NCI-H82 (cell line): ENCODE data around the gene RIC8A.

ENCODE experiments used
- DNase-seq: peaks from one replicate; lab custom pipeline; 2025; lab: John Stamatoyannopoulos, UW

The RIC8A gene

GRCh38 chr11:244376-244775, 36.9 kb downstream of the RIC8A start:
- DNase-seq: no peak

- no peak for DNase-seq
These were observed 41.6 kb downstream of the RIC8A start for GRCh38 chr11:249062-249461.

GRCh38 chr11:250274-250673, 42.8 kb downstream of the RIC8A start:
- no peak for DNase-seq

GRCh38 chr11:250740-251299, 43.3 kb downstream of the RIC8A start:
- DNase-seq: peak; percentile 40

DNA sequence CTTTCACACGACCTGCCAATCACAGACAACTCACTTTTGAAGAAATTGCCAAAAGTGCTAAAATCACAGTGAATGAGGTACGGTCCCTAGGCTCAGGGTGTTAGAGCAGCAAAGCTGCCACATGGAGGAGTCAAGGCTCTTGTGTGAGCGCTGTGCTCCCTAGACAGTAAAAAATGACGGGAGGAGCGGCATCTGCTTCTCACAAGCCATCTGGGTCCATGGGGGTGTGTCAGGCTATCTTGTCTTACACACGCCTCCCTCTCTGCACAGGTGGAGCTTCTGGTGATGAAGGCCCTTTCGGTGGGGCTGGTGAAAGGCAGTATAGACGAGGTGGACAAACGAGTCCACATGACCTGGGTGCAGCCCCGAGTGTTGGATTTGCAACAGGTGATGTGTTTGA, 44.0 kb downstream of the RIC8A start:
- DNase-seq: peak; percentile 33

GRCh38 chr11:252666-253065, 45.2 kb downstream of the RIC8A start:
- no peak for DNase-seq

DNA sequence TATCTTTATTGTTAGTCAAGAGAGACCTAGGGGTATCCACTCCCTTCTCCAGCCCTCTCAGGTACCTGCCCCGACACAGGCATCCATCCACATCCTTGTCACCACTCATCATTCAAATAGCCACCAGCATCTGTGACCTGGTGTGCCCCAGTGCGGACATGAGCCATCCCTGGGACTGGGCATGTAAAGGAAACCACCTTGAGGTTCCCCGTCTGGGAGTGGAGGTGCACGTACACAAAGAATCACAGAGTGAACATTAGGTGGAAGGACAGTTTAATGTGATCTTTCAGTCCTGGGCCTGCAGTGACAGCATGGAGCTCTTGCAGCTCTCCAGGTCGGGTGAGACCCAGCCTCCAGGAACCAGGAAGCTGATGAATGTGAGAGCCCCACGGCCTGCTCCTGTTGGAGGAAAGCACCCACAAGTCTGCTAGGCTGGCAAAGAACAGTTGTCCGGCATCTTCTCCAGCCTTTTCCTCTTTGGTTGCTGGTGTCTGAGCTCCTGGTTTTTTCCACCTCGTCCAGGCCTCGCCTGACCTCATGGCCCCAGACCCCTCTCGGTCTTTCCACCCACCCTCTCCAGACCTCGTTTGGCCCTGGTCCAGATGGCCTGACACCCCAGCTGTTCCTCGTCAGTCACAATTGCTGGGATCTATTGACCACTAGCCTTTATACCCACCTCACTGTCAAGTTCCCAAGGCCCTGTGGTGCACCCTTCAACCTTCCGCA, 45.8 kb downstream of the RIC8A start:
- no peak for DNase-seq

GRCh38 chr11:253886-254270, 46.4 kb downstream of the RIC8A start:
- DNase-seq: no peak

DNA sequence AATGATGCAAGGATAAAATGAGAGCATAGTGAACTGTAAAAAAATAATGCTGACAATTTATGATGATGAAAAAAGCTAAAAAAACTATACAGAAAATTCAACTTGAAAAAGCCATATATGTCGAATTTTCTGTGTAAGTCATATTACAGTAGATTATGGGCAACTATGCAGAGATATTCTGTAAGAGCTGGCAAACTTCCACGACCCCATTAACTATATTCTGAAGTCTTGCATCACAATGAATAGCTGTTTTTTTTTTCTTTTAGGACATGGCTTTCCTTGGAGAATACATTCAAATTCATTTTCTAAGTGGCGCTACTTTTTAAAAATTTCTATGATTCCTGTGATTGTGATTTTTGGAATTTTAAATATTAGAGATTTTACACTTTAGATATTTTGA, 47.7 kb downstream of the RIC8A start:
- no peak for DNase-seq

DNA sequence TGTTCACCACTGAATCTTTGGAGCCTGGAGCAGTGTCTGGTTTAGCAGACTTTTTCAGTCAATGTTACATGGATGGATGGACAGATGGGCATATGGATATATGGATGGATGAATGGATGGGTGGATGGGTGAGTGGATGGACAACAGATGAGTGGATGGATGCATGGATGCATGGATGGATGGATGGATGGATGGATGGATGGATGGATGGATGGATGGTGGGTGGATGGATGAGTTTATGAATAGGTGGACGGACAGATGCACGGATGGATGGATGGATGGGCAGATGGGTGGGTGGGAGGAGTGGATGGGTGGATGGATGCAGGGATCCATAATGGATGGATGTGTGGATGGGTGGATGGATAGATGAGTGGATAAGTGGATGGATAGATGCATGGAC, 48.3 kb downstream of the RIC8A start:
- DNase-seq: no peak

- DNase-seq: no peak
These were observed 49.6 kb downstream of the RIC8A start for GRCh38 chr11:256952-257737.

DNA sequence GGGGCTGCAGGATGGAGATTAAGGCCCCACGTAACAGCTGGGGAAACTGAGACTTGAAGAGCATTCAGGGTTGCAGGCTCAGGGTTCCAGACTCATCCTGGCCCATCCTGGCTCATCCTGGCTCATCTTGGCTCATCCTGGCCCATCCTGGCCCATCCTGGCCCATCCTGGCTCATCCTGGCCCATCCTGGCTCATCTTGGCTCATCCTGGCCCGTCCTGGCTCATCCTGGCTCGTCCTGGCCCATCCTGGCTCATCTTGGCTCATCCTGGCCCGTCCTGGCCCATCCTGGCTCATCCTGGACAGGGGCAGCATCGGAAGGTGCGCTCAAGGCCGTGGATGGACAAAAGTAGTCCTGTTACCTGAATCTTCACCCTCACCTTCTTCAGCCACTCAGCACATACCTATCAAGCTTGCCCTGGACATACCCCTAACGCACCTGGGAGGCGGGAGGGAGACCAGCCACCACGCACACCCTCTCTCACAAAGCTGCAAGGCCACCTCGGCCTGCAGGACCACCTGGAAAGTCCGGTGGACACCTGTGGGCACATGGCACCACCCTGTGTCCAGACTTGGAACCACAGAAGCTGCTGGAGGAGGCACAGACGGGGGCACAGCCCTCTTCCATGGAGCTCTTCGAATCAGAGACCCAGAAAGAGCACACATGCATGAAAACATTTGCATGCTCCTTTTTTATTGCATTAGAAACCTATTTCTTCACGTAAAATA, 50.4 kb downstream of the RIC8A start:
- DNase-seq: peak; percentile 40

GRCh38 chr11:259413-259812, 51.9 kb downstream of the RIC8A start:
- DNase-seq: peak; percentile 8

GRCh38 chr11:261624-262023, 54.1 kb downstream of the RIC8A start:
- DNase-seq: no peak
